WTC11 (cell line): ENCODE data around the gene MRTFA.

Experiments
- ARID4B ChIP-seq: sonication (generic); formaldehyde crosslinking; IDR thresholded peaks from 2 replicates; pipeline ENCODE4 v1.8.0; 2023; ENCODE audit warnings: missing genetic modification reagents, mild to moderate bottlenecking, borderline replicate concordance
- CBFB ChIP-seq: sonication (generic); formaldehyde crosslinking; IDR thresholded peaks from 2 replicates; pipeline ENCODE4 v1.8.1; 2022; ENCODE audit warnings: mild to moderate bottlenecking, low read depth, missing genetic modification reagents
- CTCF ChIP-seq: fragments of 200-600 bp; IDR thresholded peaks from 2 replicates; pipeline ENCODE4 v1.8.0; 2022; ENCODE audit warnings: antibody characterized with exemption
- ETV6 ChIP-seq: sonication (generic); formaldehyde crosslinking; IDR thresholded peaks from 2 replicates; pipeline ENCODE4 v1.8.1; 2022; ENCODE audit warnings: mild to moderate bottlenecking, missing genetic modification reagents
- FOXJ3 ChIP-seq: sonication (generic); formaldehyde crosslinking; IDR thresholded peaks from 2 replicates; pipeline ENCODE4 v1.9.0; 2021; ENCODE audit warnings: missing genetic modification reagents, mild to moderate bottlenecking, borderline replicate concordance
- MAX ChIP-seq: sonication (generic); formaldehyde crosslinking; IDR thresholded peaks from 2 replicates; pipeline ENCODE4 v1.8.0; 2022; ENCODE audit warnings: mild to moderate bottlenecking, missing genetic modification reagents
- MXD4 ChIP-seq: fragments of 250-450 bp; sonication (Bioruptor Pico); IDR thresholded peaks from 2 replicates; pipeline ENCODE4 v1.8.0; 2021; ENCODE audit warnings: mild to moderate bottlenecking, moderate library complexity, borderline replicate concordance
- NR3C1 ChIP-seq: sonication (generic); formaldehyde crosslinking; conservative IDR thresholded peaks from 2 replicates; pipeline ENCODE4 v1.8.1; 2023; ENCODE audit warnings: low read depth, mild to moderate bottlenecking, missing genetic modification reagents
- TCF7 ChIP-seq: sonication (generic); formaldehyde crosslinking; IDR thresholded peaks from 2 replicates; pipeline ENCODE4 v1.8.0; 2022; ENCODE audit warnings: mild to moderate bottlenecking, low read depth, missing genetic modification reagents, moderate library complexity
- ZNF232 ChIP-seq: sonication (generic); formaldehyde crosslinking; IDR thresholded peaks from 2 replicates; pipeline ENCODE4 v1.8.0; 2022; ENCODE audit warnings: mild to moderate bottlenecking, missing genetic modification reagents
- ZNF317 ChIP-seq: sonication (generic); formaldehyde crosslinking; IDR thresholded peaks from 2 replicates; pipeline ENCODE4 v1.8.1; 2023; ENCODE audit warnings: low read depth, mild to moderate bottlenecking, moderate library complexity, missing genetic modification reagents, borderline replicate concordance
- TF ChIP-seq, protein P1 (sequence below): sonication (generic); formaldehyde crosslinking; IDR thresholded peaks from 2 replicates; pipeline ENCODE4 v1.8.0; 2023; ENCODE audit warnings: missing genetic modification reagents
- TF ChIP-seq, protein P2 (sequence below): sonication (generic); formaldehyde crosslinking; IDR thresholded peaks from 2 replicates; pipeline ENCODE4 v1.8.1; 2023; ENCODE audit warnings: mild to moderate bottlenecking, missing genetic modification reagents, moderate library complexity

GRCh38 chr22:40520562-40520961 is 116.0 kb downstream of the MRTFA start:
- no peak for TF ChIP-seq CTCF
- TF ChIP-seq MXD4: no peak
- TF ChIP-seq, protein P1, sequence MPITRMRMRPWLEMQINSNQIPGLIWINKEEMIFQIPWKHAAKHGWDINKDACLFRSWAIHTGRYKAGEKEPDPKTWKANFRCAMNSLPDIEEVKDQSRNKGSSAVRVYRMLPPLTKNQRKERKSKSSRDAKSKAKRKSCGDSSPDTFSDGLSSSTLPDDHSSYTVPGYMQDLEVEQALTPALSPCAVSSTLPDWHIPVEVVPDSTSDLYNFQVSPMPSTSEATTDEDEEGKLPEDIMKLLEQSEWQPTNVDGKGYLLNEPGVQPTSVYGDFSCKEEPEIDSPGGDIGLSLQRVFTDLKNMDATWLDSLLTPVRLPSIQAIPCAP (CRISPR knock-in tag): no peak
- no peak for TF ChIP-seq ETV6 (CRISPR knock-in tag)
- TF ChIP-seq CBFB (CRISPR knock-in tag): no peak
- TF ChIP-seq FOXJ3: no peak
- no peak for TF ChIP-seq ZNF232 (CRISPR knock-in tag)
- no peak for TF ChIP-seq ARID4B
- TF ChIP-seq TCF7: no peak
- no peak for TF ChIP-seq MAX (CRISPR knock-in tag)
- TF ChIP-seq, protein P2, sequence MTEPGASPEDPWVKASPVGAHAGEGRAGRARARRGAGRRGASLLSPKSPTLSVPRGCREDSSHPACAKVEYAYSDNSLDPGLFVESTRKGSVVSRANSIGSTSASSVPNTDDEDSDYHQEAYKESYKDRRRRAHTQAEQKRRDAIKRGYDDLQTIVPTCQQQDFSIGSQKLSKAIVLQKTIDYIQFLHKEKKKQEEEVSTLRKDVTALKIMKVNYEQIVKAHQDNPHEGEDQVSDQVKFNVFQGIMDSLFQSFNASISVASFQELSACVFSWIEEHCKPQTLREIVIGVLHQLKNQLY: no peak
- no peak for TF ChIP-seq ZNF317 (CRISPR knock-in tag)
- TF ChIP-seq NR3C1 (CRISPR knock-in tag): no peak
